MM.1S (cell line): ENCODE measurements around the gene BANF1.

Source experiments
- DNase-seq: peaks from one replicate; pipeline ENCODE4 v3.0.0-alpha.2; 2015
- H2AFZ ChIP-seq: fragments of 300-600 bp; sonication (generic); 2 replicates; pipeline ENCODE4 v1.6.0; 2016; ENCODE audit warnings: antibody characterized with exemption, low read length
- H3F3A ChIP-seq: fragments of 300-600 bp; sonication (generic); 2 replicates; pipeline ENCODE4 v1.6.1; 2016; ENCODE audit warnings: mild to moderate bottlenecking, antibody characterized with exemption, low read length, moderate library complexity, mixed read lengths; ENCODE audit not compliant: insufficient read depth
- H3K27ac ChIP-seq: fragments of 300-600 bp; sonication (generic); 2 replicates; pipeline ENCODE4 v1.5.1; 2016; ENCODE audit warnings: mild to moderate bottlenecking, low read length
- H3K27me3 ChIP-seq: fragments of 300-600 bp; sonication (generic); replicated peaks from 2 replicates; pipeline ENCODE4 v1.6.0; 2016; ENCODE audit warnings: low read length; ENCODE audit not compliant: insufficient read depth
- H3K36me3 ChIP-seq: fragments of 300-600 bp; sonication (generic); replicated peaks from 2 replicates; pipeline ENCODE4 v1.6.1; 2016; ENCODE audit warnings: mild to moderate bottlenecking, low read length, mixed read lengths; ENCODE audit not compliant: insufficient read depth
- H3K4me1 ChIP-seq: fragments of 300-600 bp; sonication (generic); 2 replicates; pipeline ENCODE4 v1.6.1; 2016; ENCODE audit warnings: low read length, mixed read lengths
- H3K4me2 ChIP-seq: fragments of 300-600 bp; sonication (generic); 2 replicates; pipeline ENCODE4 v1.6.0; 2016; ENCODE audit warnings: low read depth, low read length
- H3K4me3 ChIP-seq: fragments of 300-600 bp; sonication (generic); 2 replicates; pipeline ENCODE4 v1.5.1; 2016; ENCODE audit warnings: low read length, mixed read lengths
- H3K79me2 ChIP-seq: fragments of 300-600 bp; sonication (generic); 2 replicates; pipeline ENCODE4 v1.6.1; 2016; ENCODE audit warnings: mixed run types, low read length, mixed read lengths
- H3K9ac ChIP-seq: fragments of 300-600 bp; sonication (generic); 2 replicates; pipeline ENCODE4 v1.6.1; 2016; ENCODE audit warnings: low read length, mixed read lengths
- H3K9me2 ChIP-seq: fragments of 300-600 bp; sonication (generic); replicated peaks from 2 replicates; pipeline ENCODE4 v1.6.1; 2016; ENCODE audit warnings: mild to moderate bottlenecking, low read length, mixed read lengths; ENCODE audit not compliant: insufficient read depth
- H3K9me3 ChIP-seq: fragments of 300-600 bp; sonication (generic); replicated peaks from 2 replicates; pipeline ENCODE4 v1.6.1; 2016; ENCODE audit warnings: mild to moderate bottlenecking, low read length, mixed read lengths; ENCODE audit not compliant: insufficient read depth
- H4K20me1 ChIP-seq: fragments of 300-600 bp; sonication (generic); 2 replicates; pipeline ENCODE4 v1.6.1; 2016; ENCODE audit warnings: mild to moderate bottlenecking, low read length, moderate library complexity, mixed read lengths; ENCODE audit not compliant: insufficient read depth
- CTCF ChIP-seq: fragments of 300-600 bp; sonication (generic); IDR thresholded peaks from 2 replicates; pipeline ENCODE4 v1.5.1; 2016; ENCODE audit warnings: antibody characterized with exemption, low read length, mixed read lengths
- EZH2 ChIP-seq: fragments of 300-600 bp; sonication (generic); optimal IDR thresholded peaks from 2 replicates; pipeline ENCODE3; 2017; ENCODE audit warnings: low read depth, mild to moderate bottlenecking, antibody characterized with exemption, low read length, mixed read lengths
- EZH2phosphoT487 ChIP-seq: fragments of 300-600 bp; sonication (generic); IDR thresholded peaks from 2 replicates; pipeline ENCODE4 v1.6.1; 2018; ENCODE audit warnings: antibody characterized with exemption, low read length

BANF1 gene

GRCh38 chr11:66042227-66042995 is 40.1 kb downstream of the BANF1 start:
- no peak for TF ChIP-seq EZH2phosphoT487
- no peak for TF ChIP-seq CTCF
- no peak for TF ChIP-seq EZH2
- Histone ChIP-seq H3K79me2 (no peaks in the 10 kb centered on the region), H2AFZ (no peak overlapping the region), H3K36me3 (no peaks in the 10 kb centered on the region), H3K4me1 (peaks cover 15% of the 10 kb centered on the region), H3K4me2 (no peak overlapping the region), H3K4me3 (no peak overlapping the region), H3K9me3 (no peaks in the 10 kb centered on the region), H4K20me1 (no peaks in the 10 kb centered on the region), H3K27ac (no peak overlapping the region), H3K27me3 (no peaks in the 10 kb centered on the region), H3F3A (peaks cover 10% of the 10 kb centered on the region), H3K9ac (no peak overlapping the region), H3K9me2 (no peaks in the 10 kb centered on the region)
- no peak for DNase-seq

- no peak for DNase-seq
- H2AFZ ChIP-seq: no peak overlapping the region
- no peaks in the 10 kb centered on the region for H4K20me1 ChIP-seq
- no peaks in the 10 kb centered on the region for H3K9me3 ChIP-seq
- H3K27ac ChIP-seq: no peak overlapping the region
- no peaks in the 10 kb centered on the region for H3K36me3 ChIP-seq
- no peaks in the 10 kb centered on the region for H3K79me2 ChIP-seq
- peaks cover 10% of the 10 kb centered on the region for H3F3A ChIP-seq
- H3K27me3 ChIP-seq: no peaks in the 10 kb centered on the region
- H3K4me2 ChIP-seq: no peak overlapping the region
- no peak overlapping the region for H3K4me3 ChIP-seq
- no peaks in the 10 kb centered on the region for H3K9me2 ChIP-seq
- TF ChIP-seq CTCF: no peak
- H3K4me1 ChIP-seq: peaks cover 15% of the 10 kb centered on the region
- no peak overlapping the region for H3K9ac ChIP-seq
Measured at GRCh38 chr11:66042996-66043906, 40.9 kb downstream of the BANF1 start.

- TF ChIP-seq EZH2: no peak
- TF ChIP-seq EZH2phosphoT487: no peak
- TF ChIP-seq CTCF: no peak
- Histone ChIP-seq H3K27ac (no peak overlapping the region), H3K9me3 (no peaks in the 10 kb centered on the region), H3K36me3 (no peaks in the 10 kb centered on the region), H4K20me1 (no peaks in the 10 kb centered on the region), H2AFZ (peak overlapping the region; percentile 88), H3K4me2 (peak overlapping the region; percentile 98), H3F3A (peaks cover 10% of the 10 kb centered on the region), H3K27me3 (no peaks in the 10 kb centered on the region), H3K4me1 (peaks cover 15% of the 10 kb centered on the region), H3K79me2 (no peaks in the 10 kb centered on the region), H3K9ac (no peak overlapping the region), H3K4me3 (peak overlapping the region; percentile 24; the same call in 1 of the 2 replicates), H3K9me2 (no peaks in the 10 kb centered on the region)
- no peak for DNase-seq
Measured at GRCh38 chr11:66044757-66045156, 42.5 kb downstream of the BANF1 start.
